ENCODE data around the gene KLHL11. TPM values are rescaled to one million over a fixed set of nuclear protein-coding genes. Genes with fewer than 3 reads are reported as not detected.

Gene KLHL11
- total RNA-seq, 6 experiments from 2014 or later, result 13.4 to 16.2 (median 15.7) TPM

DNA sequence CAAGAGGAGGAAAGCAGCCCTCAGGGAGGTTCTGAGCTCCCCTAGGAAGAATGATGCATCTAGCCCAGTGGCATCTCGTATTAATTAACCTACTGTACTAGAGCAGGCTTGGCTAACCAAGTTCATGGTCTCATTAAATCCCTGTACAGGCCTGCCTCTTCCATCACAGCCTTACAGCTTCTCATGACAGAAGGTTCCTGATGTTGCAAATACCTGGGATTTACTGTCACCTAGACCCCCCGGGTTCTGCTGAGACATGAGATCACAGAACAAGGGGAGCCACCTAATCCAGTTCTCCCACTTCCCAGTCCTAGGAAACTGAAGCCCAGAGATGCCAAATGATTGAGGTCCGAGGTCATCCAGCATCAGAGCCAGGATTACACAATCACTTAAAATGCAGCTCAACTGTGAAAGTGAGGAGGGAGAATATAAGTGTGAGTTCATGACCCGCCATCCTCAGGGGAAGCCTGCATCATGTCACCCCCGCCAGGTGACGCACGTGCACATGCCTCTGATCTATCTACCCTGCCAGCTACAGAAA lies 29.6 kb upstream of the KLHL11 start:
- peak overlapping the region; percentile 49 for H3K4me3 Mint-ChIP-seq
- peak overlapping the region; percentile 93 for H3K27ac Mint-ChIP-seq
- TF ChIP-seq, protein P1, sequence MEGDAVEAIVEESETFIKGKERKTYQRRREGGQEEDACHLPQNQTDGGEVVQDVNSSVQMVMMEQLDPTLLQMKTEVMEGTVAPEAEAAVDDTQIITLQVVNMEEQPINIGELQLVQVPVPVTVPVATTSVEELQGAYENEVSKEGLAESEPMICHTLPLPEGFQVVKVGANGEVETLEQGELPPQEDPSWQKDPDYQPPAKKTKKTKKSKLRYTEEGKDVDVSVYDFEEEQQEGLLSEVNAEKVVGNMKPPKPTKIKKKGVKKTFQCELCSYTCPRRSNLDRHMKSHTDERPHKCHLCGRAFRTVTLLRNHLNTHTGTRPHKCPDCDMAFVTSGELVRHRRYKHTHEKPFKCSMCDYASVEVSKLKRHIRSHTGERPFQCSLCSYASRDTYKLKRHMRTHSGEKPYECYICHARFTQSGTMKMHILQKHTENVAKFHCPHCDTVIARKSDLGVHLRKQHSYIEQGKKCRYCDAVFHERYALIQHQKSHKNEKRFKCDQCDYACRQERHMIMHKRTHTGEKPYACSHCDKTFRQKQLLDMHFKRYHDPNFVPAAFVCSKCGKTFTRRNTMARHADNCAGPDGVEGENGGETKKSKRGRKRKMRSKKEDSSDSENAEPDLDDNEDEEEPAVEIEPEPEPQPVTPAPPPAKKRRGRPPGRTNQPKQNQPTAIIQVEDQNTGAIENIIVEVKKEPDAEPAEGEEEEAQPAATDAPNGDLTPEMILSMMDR (IDR thresholded peaks at IDR 0.05), result peak; percentile 31; the same call in 1 of the 2 replicates
- peaks cover 9% of the 10 kb centered on the region for H3K27me3 Mint-ChIP-seq (ENCODE audit: insufficient read depth)
- no peaks in the 10 kb centered on the region for H3K9me3 Mint-ChIP-seq
- peaks cover 53% of the 10 kb centered on the region for H3K36me3 Mint-ChIP-seq (ENCODE audit: low read depth)
- DNase-seq, result peak; percentile 96
- H3K4me1 Mint-ChIP-seq (ENCODE audit: low read depth), result peaks cover 52% of the 10 kb centered on the region

DNA sequence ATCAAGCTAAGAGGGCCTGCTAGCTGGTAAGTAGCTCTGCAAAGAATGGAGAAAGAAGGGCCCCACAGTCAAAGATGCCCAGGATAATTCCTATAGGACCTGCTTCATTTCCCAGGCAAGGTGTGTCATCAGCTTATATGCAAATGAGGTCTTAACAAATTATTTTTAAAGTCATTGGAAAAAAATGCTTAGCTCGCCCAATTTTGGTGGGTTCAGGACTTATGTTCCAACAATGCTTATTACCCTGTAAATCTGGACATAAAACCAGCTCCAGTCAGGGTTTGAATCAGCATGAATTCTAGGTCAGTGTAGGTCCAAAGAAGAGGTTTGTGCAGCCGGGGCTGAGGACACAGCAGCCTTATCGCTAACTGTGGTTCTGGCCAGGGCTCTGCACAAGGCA lies 28.2 kb upstream of the KLHL11 start:
- DNase-seq, result no peak
- Mint-ChIP-seq H3K9me3 (no peaks in the 10 kb centered on the region), H3K4me3 (no peak overlapping the region), H3K4me1 (ENCODE audit: low read depth) (peaks cover 47% of the 10 kb centered on the region), H3K36me3 (ENCODE audit: low read depth) (peaks cover 44% of the 10 kb centered on the region), H3K27ac (peak overlapping the region; percentile 36; the same call in 1 of the 2 replicates), H3K27me3 (ENCODE audit: insufficient read depth) (peaks cover 9% of the 10 kb centered on the region)
- TF ChIP-seq, protein P1 (IDR thresholded peaks at IDR 0.05), result no peak

DNA sequence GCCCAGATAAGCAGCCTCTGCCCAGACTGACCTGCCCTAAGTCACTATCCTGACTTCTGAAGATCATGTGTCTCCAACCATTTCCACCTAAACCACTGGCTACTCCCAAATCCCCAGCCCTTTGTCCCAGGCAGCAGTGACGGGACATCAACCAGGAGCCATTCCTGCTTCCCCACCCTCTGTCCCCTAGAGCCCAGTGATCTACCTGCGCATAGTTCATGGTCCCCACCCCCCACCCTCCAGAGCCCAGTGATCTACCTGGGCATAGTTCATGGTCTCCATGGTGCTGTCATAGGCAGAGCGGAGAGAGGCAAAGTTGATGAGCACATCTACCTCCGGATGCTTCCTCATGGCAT lies 26.8 kb upstream of the KLHL11 start:
- Mint-ChIP-seq H3K27ac (peak overlapping the region; percentile 52; the same call in 1 of the 2 replicates), H3K27me3 (ENCODE audit: insufficient read depth) (peaks cover 11% of the 10 kb centered on the region), H3K4me3 (no peak overlapping the region), H3K9me3 (no peaks in the 10 kb centered on the region), H3K4me1 (ENCODE audit: low read depth) (peaks cover 43% of the 10 kb centered on the region), H3K36me3 (ENCODE audit: low read depth) (peaks cover 35% of the 10 kb centered on the region)
- DNase-seq, result no peak
- TF ChIP-seq, protein P1 (IDR thresholded peaks at IDR 0.05), result no peak

DNA sequence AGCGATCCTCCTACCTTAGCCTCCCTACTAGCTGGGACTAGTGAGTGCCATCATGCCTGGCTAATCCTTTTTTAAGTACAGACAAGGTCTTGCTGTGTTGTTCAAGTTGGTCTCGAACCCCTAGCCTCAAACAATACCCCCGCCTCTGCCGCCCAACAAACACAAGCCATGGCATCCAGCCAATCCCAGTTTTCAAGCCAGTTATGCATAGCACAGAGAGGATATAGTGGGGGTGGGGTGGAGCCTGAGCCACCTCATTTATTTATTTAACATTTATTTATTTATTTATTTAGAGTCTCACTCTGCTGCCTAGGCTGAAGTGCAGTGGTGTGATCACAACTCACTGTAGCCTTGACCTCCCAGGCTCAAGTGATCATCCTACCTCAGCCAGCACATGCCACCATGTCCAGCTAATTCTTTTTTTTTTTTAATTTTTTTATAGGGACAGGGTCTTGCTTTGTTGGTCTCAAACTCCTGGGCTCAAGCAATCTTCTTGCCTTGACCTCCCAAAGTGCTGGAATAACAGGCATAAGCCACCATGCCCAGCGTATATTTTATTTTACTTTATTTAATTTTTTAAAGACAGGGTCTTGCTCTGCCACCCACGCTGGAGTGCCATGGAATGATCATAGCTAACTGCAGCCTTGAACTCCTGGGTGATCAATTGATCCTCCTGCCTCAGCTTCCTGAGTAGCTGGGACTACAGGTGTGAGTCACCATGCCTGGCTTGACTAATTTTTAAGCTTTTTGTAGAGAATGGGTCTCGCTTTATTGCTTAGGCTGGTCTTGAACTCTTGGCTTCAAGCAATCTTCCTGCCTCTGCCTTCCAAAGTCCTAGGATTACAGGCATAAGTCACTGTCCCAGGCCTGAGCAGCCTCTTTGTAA lies 26.2 kb upstream of the KLHL11 start:
- TF ChIP-seq, protein P1 (IDR thresholded peaks at IDR 0.05), result no peak
- H3K4me1 Mint-ChIP-seq (ENCODE audit: low read depth), result peaks cover 36% of the 10 kb centered on the region
- no peaks in the 10 kb centered on the region for H3K9me3 Mint-ChIP-seq
- DNase-seq, result no peak
- peak overlapping the region; percentile 52; the same call in 1 of the 2 replicates for H3K27ac Mint-ChIP-seq
- H3K4me3 Mint-ChIP-seq, result no peak overlapping the region
- peaks cover 11% of the 10 kb centered on the region for H3K27me3 Mint-ChIP-seq (ENCODE audit: insufficient read depth)
- peaks cover 29% of the 10 kb centered on the region for H3K36me3 Mint-ChIP-seq (ENCODE audit: low read depth)

DNA sequence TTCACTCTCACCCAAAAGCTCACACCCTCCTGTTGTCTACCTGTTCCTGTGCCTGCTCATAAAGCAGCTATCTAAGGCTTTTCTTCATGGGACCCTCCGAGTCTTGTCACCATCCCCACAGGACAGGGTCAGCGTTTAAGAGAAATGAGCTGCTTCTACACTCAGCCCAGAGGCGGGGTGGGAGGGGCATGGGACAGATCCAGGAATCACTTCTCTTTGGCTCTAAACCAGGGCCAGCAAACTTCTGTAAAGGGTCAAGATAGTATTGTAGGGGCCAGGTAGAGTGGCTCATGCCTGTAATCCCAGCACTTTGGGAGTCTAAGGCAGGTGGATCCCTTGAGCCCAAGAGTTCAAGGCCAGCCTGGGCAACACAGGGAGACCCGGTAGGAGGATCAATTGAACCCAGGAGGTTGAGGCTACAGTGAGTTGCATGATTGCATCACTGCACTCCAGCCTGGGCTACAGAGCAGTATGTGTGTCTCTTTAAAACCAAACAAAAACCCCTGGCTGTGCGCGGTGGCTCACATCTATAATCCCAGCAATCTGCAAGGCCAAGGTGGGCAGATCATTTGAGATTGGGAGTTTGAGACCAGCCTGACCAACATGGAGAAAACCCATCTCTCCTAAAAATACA lies 23.2 kb upstream of the KLHL11 start:
- TF ChIP-seq, protein P1 (IDR thresholded peaks at IDR 0.05), result no peak
- Mint-ChIP-seq H3K27ac (no peak overlapping the region), H3K4me3 (no peak overlapping the region), H3K36me3 (ENCODE audit: low read depth) (peaks cover 25% of the 10 kb centered on the region), H3K27me3 (ENCODE audit: insufficient read depth) (peaks cover 1% of the 10 kb centered on the region; the same call in 1 of the 2 replicates), H3K4me1 (ENCODE audit: low read depth) (peaks cover 11% of the 10 kb centered on the region), H3K9me3 (no peaks in the 10 kb centered on the region)
- no peak for DNase-seq
